HepG2 (cell line): ENCODE results near the gene BTG3. TPM values are rescaled to one million over a fixed set of nuclear protein-coding genes. Genes with fewer than 3 reads are reported as not detected.
A peak's percentile ranks its signal among the peaks of the same experiment; 100 is the strongest.

Experiments used
- ATF7 ChIP-seq, 2 experiments: fragments of 450-650 bp in 1 of 2; sonication (generic) in 1 of 2; formaldehyde crosslinking in 1 of 2; IDR thresholded peaks; 2 replicates each; pipeline versions ENCODE4 v1.4.0 to v1.6.1; 2016 to 2020; ENCODE audit warnings: antibody characterized with exemption in 1 of 2, mild to moderate bottlenecking in 1 of 2, missing genetic modification reagents in 1 of 2
- ATF7-NPFF ChIP-seq: sonication (generic); formaldehyde crosslinking; IDR thresholded peaks from 2 replicates; pipeline ENCODE4 v1.8.1; 2023; ENCODE audit warnings: mild to moderate bottlenecking, low read depth, missing genetic modification reagents, moderate library complexity
- BCL6 ChIP-seq: IDR thresholded peaks from 2 replicates; pipeline ENCODE4 v1.6.1; 2016; ENCODE audit warnings: missing genetic modification reagents, missing compliant biosample characterization
- CBX1 ChIP-seq: IDR thresholded peaks from one replicate; pipeline ENCODE4 v1.6.1; 2016; ENCODE audit warnings: antibody characterized with exemption, low read depth
- CCAR2 ChIP-seq: fragments of 200-400 bp; formaldehyde crosslinking; optimal IDR thresholded peaks from 2 replicates; pipeline ENCODE3; 2018; ENCODE audit warnings: low read depth, mild to moderate bottlenecking, low read length, moderate library complexity
- ETV6 ChIP-seq: sonication (generic); formaldehyde crosslinking; conservative IDR thresholded peaks from 2 replicates; pipeline ENCODE4 v1.4.0; 2020; ENCODE audit warnings: missing genetic modification reagents
- JDP2 ChIP-seq: sonication (generic); formaldehyde crosslinking; IDR thresholded peaks from 2 replicates; pipeline ENCODE4 v1.8.1; 2022; ENCODE audit warnings: missing genetic modification reagents, borderline replicate concordance
- PAXIP1 ChIP-seq: sonication (generic); formaldehyde crosslinking; conservative IDR thresholded peaks from 2 replicates; pipeline ENCODE4 v1.4.0; 2020; ENCODE audit warnings: mild to moderate bottlenecking, missing genetic modification reagents, moderate library complexity
- POLR2A ChIP-seq, 2 experiments: IDR thresholded peaks; 2 replicates each; pipeline ENCODE4 v1.6.1; 2011; ENCODE audit warnings: low read depth in 2 of 2, low read length in 2 of 2, mild to moderate bottlenecking in 1 of 2, moderate library complexity in 1 of 2; ENCODE audit not compliant: insufficient read depth in 1 of 2
- PTBP1 ChIP-seq: fragments of 200-400 bp; formaldehyde crosslinking; IDR thresholded peaks from 2 replicates; pipeline ENCODE4 v1.6.1; 2018; ENCODE audit warnings: low read length, low read depth; ENCODE audit not compliant: poor library complexity, severe bottlenecking
- TCF12 ChIP-seq, 2 experiments: fragments of 450-650 bp in 1 of 2; sonication (generic) in 1 of 2; formaldehyde crosslinking in 1 of 2; IDR thresholded peaks; 2 replicates each; pipeline versions ENCODE4 v1.6.1 to v1.8.0; 2017 to 2022; ENCODE audit warnings: antibody characterized with exemption in 1 of 2, mild to moderate bottlenecking in 1 of 2, missing genetic modification reagents in 1 of 2, moderate library complexity in 1 of 2
- ZBTB20 ChIP-seq: sonication (generic); formaldehyde crosslinking; IDR thresholded peaks from 2 replicates; pipeline ENCODE4 v1.8.1; 2023; ENCODE audit warnings: missing genetic modification reagents, low read depth, mild to moderate bottlenecking, borderline replicate concordance
- ZGPAT ChIP-seq: IDR thresholded peaks from 2 replicates; pipeline ENCODE4 v1.6.1; 2016; ENCODE audit warnings: mild to moderate bottlenecking
- ZNF333 ChIP-seq: sonication (generic); formaldehyde crosslinking; IDR thresholded peaks from 2 replicates; pipeline ENCODE4 v1.4.0; 2020; ENCODE audit warnings: mild to moderate bottlenecking, missing genetic modification reagents, borderline replicate concordance
- ZNF83 ChIP-seq: sonication (generic); formaldehyde crosslinking; IDR thresholded peaks from 2 replicates; pipeline ENCODE4 v1.4.0; 2020; ENCODE audit warnings: missing genetic modification reagents, mild to moderate bottlenecking, borderline replicate concordance
- polyA plus RNA-seq, 8 experiments: library from polyadenylated mRNA; depleted of rRNA in 3 of 8; stranded (reverse) in 7 of 8; unstranded in 1 of 8; fragments of >200 nt; fragmentation: Illumina TruSeq in 4 of 8; extraction: Trizol in 4 of 8; gene quantifications; 2 replicates each; pipeline versions ENCODE4 v1.2.1 to v1.2.3, GENCODE V29; 2011 to 2016; ENCODE audit warnings: low read depth in 4 of 8, missing spikeins in 1 of 8, mixed read lengths in 1 of 8; ENCODE audit not compliant: insufficient read depth in 1 of 8
- total RNA-seq, 5 experiments: library from RNA; depleted of rRNA; stranded (reverse); fragments of >200 nt; fragmentation: Illumina TruSeq; extraction: Trizol; gene quantifications; 2 replicates each; pipeline ENCODE4 v1.2.3, GENCODE V29; 2016; ENCODE audit warnings: low read depth in 1 of 5
- TF ChIP-seq, protein P1 (sequence below): sonication (generic); formaldehyde crosslinking; IDR thresholded peaks from 2 replicates; pipeline ENCODE4; 2020; ENCODE audit warnings: missing genetic modification reagents, mild to moderate bottlenecking, borderline replicate concordance
- TF ChIP-seq, protein P2 (sequence below): IDR thresholded peaks from 2 replicates; pipeline ENCODE4 v1.6.1; 2016; ENCODE audit warnings: control low read depth

The BTG3 gene
- total and polyA plus RNA-seq, 2 of the 13 experiments (the other 11 are each of a cell fraction or from before 2014, with no cell fraction given) = 13.9 to 27.4 TPM

GRCh38 chr21:17612023-17612564 is 607 bp downstream of the BTG3 start (continued):
- TF ChIP-seq, protein P1, sequence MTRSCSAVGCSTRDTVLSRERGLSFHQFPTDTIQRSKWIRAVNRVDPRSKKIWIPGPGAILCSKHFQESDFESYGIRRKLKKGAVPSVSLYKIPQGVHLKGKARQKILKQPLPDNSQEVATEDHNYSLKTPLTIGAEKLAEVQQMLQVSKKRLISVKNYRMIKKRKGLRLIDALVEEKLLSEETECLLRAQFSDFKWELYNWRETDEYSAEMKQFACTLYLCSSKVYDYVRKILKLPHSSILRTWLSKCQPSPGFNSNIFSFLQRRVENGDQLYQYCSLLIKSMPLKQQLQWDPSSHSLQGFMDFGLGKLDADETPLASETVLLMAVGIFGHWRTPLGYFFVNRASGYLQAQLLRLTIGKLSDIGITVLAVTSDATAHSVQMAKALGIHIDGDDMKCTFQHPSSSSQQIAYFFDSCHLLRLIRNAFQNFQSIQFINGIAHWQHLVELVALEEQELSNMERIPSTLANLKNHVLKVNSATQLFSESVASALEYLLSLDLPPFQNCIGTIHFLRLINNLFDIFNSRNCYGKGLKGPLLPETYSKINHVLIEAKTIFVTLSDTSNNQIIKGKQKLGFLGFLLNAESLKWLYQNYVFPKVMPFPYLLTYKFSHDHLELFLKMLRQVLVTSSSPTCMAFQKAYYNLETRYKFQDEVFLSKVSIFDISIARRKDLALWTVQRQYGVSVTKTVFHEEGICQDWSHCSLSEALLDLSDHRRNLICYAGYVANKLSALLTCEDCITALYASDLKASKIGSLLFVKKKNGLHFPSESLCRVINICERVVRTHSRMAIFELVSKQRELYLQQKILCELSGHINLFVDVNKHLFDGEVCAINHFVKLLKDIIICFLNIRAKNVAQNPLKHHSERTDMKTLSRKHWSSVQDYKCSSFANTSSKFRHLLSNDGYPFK (CRISPR knock-in tag) = no peak
- no peak for TF ChIP-seq CCAR2
- TF ChIP-seq, protein P2, sequence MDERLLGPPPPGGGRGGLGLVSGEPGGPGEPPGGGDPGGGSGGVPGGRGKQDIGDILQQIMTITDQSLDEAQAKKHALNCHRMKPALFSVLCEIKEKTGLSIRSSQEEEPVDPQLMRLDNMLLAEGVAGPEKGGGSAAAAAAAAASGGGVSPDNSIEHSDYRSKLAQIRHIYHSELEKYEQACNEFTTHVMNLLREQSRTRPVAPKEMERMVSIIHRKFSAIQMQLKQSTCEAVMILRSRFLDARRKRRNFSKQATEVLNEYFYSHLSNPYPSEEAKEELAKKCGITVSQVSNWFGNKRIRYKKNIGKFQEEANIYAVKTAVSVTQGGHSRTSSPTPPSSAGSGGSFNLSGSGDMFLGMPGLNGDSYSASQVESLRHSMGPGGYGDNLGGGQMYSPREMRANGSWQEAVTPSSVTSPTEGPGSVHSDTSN (CRISPR knock-in tag) = no peak
- no peak for TF ChIP-seq PAXIP1 (CRISPR knock-in tag)
- TF ChIP-seq ATF7 (IDR thresholded peaks at IDR 0.05) = no peak
- TF ChIP-seq ATF7 (CRISPR knock-in tag; IDR thresholded peaks at IDR 0.05) = no peak
- TF ChIP-seq BCL6 (CRISPR knock-in tag) = no peak
- TF ChIP-seq ETV6 (CRISPR knock-in tag) = no peak
- peak; percentile 6; the same call in 1 of the 2 replicates for TF ChIP-seq ZGPAT (CRISPR knock-in tag)
- TF ChIP-seq ZBTB20 (CRISPR knock-in tag) = no peak
- no peak for TF ChIP-seq ZNF83 (CRISPR knock-in tag)
- TF ChIP-seq PTBP1 = no peak
- no peak for TF ChIP-seq JDP2 (CRISPR knock-in tag)
- 0 out of 2 replicates have a peak, but pooled peaks have one; percentile 46 for TF ChIP-seq ZNF333 (CRISPR knock-in tag)
- no peak for TF ChIP-seq TCF12 (IDR thresholded peaks at IDR 0.05)
- TF ChIP-seq TCF12 (CRISPR knock-in tag; IDR thresholded peaks at IDR 0.05) = no peak; the same call in 1 of the 2 replicates
- TF ChIP-seq CBX1 = no peak
- TF ChIP-seq ATF7-NPFF (CRISPR knock-in tag) = no peak
- no peak for TF ChIP-seq POLR2A (IDR thresholded peaks at IDR 0.05; ENCODE audit: insufficient read depth in 1 of 2, low read depth in 2 of 2, low read length in 2 of 2)
